Measurements from ENCODE around the gene RPS6KA4.
A peak's percentile ranks its signal among the peaks of the same experiment; 100 is the strongest.

Gene RPS6KA4

DNA sequence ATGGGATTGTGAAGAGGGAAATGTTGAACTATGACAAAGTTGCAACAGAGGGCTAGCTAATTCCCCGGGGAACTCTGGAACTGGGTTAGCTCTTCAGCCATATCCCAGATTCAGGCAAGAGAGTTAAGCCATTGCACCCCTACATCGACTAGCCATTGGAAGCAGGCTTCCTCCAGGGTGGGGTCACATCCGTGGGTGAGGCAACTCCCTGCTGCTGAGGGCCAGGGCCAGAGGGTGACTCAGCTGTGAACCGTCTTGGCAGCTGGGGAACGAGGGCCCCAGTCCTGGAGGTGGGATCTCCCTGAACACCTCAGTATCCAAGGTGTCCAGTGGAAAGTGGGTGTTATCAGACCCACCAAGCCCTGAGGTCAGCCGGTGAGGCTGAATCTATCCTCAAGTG is 41.1 kb downstream of the RPS6KA4 start:
- TF ChIP-seq, protein P1, sequence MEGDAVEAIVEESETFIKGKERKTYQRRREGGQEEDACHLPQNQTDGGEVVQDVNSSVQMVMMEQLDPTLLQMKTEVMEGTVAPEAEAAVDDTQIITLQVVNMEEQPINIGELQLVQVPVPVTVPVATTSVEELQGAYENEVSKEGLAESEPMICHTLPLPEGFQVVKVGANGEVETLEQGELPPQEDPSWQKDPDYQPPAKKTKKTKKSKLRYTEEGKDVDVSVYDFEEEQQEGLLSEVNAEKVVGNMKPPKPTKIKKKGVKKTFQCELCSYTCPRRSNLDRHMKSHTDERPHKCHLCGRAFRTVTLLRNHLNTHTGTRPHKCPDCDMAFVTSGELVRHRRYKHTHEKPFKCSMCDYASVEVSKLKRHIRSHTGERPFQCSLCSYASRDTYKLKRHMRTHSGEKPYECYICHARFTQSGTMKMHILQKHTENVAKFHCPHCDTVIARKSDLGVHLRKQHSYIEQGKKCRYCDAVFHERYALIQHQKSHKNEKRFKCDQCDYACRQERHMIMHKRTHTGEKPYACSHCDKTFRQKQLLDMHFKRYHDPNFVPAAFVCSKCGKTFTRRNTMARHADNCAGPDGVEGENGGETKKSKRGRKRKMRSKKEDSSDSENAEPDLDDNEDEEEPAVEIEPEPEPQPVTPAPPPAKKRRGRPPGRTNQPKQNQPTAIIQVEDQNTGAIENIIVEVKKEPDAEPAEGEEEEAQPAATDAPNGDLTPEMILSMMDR (conservative IDR thresholded peaks at IDR 0.05), result no peak
- H3K27ac ChIP-seq, result peak overlapping the region; percentile 69

DNA sequence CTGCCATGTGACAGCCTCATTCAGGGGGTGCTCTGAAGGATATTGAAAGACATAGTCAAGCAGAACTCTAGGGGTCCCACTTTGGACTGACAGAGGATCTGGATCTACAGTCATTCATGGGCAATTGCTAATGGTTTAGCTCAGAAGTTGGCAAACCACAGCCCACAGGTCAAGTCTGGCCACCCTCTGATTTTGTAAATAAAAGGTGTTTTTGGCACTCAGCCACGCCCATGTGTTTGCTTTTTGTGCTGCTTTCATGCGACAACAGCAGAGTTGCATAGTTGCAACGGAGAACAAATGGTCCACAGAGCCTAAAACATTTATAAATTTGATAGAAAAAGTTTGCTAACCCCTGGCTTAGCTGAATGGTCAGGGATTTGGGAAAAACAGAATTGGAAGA is 41.7 kb downstream of the RPS6KA4 start:
- TF ChIP-seq, protein P1 (conservative IDR thresholded peaks at IDR 0.05), result no peak
- H3K27ac ChIP-seq, result peak overlapping the region; percentile 69

DNA sequence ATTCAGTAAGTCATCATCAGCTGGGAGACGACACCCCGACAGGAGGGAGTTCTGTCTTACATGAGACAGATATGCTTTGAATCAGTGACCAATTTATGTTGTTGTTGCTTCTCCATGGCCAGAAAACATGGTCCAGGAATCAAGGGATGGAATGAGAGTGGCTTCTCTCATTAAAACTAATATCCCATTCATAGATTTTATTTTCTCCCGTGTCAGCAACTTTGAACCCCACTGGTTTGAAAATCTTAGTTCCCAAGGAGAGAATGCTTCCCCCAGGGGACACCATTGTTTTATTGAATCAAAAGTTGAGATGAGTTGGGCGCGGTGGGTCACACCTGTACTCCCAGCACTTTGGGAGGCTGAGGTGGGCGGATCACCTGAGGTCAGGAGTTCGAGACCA is 42.8 kb downstream of the RPS6KA4 start:
- TF ChIP-seq, protein P1 (conservative IDR thresholded peaks at IDR 0.05), result no peak
- H3K27ac ChIP-seq, result no peak overlapping the region; the same call in 1 of the 2 replicates

DNA sequence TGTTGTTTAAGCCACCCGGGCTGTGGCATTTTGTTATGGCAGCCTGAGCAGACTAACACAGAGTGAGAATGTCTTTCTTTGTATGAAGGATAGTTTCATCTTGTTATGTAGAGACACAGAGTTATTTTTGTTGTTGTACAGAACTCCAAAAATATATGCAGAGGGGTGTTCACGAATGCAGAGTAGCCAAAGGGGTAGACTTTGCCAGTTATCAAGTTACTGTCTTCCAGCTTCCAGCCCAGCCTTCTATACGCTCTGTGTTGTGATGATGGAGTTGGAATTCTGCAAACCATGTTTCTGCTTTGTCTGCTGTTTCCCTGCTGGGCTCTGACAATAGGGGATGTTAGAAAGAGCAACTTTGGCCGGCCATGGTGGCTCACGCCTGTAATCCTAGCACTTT is 44.1 kb downstream of the RPS6KA4 start:
- peak overlapping the region; percentile 1; the same call in 1 of the 2 replicates for H3K27ac ChIP-seq
- TF ChIP-seq, protein P1 (conservative IDR thresholded peaks at IDR 0.05), result no peak

DNA sequence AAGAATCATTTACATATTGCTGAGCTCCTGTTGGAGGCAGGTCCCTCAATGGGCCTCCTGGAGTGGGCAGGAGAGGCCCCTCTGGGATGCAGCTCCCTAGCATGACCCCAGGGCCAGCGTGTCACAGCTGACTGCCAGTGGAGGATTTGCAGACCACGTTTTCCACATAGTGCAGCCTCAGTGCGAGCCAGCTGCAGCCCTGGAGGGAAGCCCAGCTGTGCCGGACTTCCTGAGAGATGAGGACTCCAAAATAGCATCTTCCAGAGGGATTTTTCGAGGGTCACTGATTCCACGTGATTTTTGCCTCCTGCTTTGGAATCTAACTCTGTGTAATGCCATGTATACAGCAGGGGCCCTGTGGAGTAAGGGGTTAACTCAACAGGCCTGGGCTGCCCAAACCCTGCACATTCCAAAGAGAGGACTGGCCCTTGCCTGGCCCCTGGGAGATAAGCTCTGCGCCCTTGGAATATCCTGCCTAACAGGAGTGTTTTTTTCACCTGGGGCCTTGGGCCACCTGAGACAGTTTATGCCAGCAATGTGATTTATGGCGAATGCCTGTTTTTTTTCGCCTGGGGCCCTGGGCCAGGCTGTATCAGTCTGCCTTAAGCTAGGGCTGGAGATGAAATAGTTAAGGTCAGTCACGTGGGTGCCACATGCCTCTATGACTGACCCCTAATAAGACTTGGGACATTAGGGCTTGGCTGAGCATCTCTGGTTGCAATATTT is 47.4 kb downstream of the RPS6KA4 start:
- TF ChIP-seq, protein P1 (conservative IDR thresholded peaks at IDR 0.05), result no peak

DNA sequence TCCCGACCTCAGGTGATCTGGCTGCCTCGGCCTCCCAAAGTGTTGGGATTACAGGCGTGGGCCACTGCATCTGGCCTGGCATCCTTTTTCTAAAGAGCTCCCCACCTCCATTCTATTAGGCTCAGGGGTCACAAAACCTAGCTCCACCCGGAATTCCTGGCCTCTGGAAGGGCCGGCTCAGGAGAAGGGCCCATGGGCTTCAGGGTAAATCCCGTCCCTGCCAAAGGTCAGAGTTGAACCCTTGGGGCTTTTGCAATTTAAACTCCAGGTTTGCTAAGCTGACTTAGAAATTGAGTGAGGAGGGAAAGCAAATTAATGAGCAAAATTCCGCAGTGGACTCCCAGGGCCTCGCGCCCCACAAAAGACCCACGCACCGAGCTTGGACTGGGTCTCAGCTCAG is 48.3 kb downstream of the RPS6KA4 start:
- H3K27ac ChIP-seq, result no peak overlapping the region
- TF ChIP-seq, protein P1 (conservative IDR thresholded peaks at IDR 0.05), result no peak

More for the DNA sequence above, 47.4 kb downstream of the RPS6KA4 start:
- H3K27ac ChIP-seq, result no peak overlapping the region

DNA sequence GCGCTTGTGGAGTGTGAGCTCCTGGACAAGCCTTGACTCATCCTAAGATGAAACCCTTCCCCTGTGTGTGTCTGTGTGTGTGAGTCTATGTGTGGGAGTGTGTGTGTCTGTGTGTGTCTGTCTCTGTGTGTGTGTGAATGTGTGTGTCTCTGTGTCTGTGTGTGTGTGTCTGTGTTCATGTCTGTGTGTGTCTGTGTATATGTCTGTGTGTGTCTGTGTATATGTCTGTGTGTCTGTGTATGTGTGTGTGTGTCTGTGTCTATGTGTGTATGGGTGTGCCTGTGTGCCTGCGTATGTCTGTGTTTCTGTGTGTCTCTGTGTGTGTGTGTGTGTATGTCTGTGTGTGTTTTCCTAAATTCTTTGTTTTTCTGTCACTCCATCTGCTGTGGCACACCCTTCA is 48.7 kb downstream of the RPS6KA4 start:
- TF ChIP-seq, protein P1 (conservative IDR thresholded peaks at IDR 0.05), result no peak
- H3K27ac ChIP-seq, result no peak overlapping the region
